Suppressor macrophage treated with lipopolysaccharide for 4 hours (primary cell): ENCODE results near the gene SNUPN.
A peak's percentile ranks its signal among the peaks of the same experiment; 100 is the strongest.
"Not testable (repeated sequence)": the region's sequence is repeated elsewhere in the genome, so short reads cannot be mapped to it uniquely, and the experiment has no call there.

Source experiments
- DNase-seq: peaks from one replicate; pipeline ENCODE4 v3.0.0-alpha.2; 2020

Gene SNUPN

DNA sequence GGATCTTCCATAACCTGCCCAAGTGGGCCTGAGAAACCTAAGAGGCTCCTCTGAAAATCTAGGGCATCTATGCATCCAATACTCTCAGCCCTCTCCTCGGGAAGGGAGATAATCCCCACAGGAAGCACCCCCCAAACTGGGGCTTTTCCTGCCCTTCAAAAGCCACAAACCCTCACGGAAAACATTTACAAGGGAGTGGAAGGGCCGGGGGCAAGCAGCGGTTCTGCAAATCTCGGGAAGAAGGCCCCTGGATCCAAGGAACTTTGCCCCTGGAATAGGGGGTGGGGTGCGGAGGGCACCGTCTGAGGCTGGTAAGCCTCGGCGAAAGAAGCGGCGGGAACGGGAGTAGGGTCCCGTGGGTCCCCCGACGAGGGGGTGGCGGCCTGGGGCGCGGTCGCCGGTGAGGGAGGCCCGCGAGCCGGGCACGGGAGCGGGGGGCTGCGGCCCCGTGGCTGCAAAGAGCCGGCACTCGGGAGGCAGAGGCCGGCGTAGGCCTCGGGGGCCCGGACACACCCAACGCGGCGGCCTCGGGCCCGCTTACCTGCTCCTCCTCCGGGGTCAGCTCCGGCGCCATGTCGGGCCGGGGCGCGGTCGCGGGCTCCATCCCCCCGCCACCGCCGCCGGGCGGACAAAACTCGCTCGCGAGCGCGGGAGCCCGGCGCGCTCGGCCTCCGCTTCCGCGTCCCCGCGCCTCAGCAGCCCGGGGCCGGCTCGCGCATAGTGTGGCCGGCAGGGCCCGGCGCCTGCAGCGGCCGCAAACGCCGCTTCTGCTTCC lies 47.2 kb downstream of the SNUPN start:
- peak; percentile 64 for DNase-seq

DNA sequence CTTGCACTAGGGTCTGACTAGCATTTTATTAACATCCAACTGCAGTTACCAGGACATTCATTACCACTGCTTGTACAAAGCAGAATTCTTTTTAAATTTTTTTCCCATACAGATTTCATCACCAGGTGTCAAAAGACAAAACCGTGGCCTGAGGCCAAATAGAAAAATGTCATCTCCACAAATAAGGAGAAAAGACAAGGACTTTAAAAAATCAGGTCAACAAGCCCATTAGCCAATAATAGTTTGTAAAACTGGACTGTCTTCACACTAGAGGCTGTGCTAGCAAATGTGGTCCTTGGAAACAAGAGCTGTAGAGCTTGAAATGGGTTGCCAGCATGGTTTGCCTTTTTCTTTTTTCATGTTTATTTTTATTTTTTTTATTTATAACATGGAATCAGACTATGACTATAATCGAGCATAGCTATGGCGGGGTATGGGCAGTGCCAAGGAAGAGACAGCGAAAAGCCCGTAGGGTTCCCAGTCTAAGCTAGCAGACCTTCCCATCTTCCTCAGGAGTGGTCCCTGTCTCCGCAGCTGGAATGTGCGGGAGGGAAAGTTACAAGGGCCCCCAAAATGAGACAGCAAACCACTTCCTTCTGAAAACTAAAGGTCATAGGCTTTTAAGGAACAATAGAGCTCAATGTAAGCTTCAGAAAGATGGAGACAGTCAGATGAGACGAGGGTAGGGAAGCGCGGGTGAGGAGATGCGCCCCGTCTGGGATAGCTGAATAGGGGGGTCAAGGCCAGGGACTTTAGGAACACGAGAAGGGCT lies 47.9 kb downstream of the SNUPN start:
- DNase-seq: peak; percentile 52

DNA sequence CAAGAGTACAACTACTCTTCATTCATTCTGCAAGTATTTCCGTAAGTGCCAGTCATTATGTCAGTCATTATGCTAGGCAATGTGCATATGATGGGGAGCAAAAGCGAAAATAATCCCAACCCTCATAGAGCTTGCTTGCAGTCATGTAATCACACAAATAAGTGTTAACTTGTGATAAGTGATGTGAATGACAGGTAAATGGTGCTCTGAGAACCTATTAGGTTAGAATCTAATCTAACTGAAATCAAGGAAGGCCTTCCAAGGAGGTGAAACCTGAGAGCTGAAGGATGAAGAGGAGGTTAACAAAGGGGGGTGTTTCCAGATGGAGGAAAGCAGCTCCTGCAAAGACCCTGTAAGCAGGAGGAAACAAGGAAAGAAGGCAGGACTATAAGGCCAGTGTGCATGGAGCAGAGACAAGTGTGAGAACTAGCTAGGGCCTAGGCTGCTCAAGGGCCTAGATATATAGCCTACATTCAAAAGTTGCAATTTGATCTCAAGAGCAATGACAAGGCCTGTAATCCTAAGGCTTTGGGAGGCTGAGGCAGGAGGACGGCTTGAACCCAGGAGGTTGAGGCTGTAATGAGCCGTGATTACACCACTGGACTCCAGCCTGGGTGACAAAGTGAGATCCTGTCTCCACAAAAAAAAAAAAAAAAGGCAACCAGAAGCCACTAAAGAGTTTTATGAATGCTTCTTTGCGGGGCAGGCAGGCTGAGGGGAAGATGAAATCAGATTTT lies 51.7 kb downstream of the SNUPN start:
- DNase-seq: no peak

DNA sequence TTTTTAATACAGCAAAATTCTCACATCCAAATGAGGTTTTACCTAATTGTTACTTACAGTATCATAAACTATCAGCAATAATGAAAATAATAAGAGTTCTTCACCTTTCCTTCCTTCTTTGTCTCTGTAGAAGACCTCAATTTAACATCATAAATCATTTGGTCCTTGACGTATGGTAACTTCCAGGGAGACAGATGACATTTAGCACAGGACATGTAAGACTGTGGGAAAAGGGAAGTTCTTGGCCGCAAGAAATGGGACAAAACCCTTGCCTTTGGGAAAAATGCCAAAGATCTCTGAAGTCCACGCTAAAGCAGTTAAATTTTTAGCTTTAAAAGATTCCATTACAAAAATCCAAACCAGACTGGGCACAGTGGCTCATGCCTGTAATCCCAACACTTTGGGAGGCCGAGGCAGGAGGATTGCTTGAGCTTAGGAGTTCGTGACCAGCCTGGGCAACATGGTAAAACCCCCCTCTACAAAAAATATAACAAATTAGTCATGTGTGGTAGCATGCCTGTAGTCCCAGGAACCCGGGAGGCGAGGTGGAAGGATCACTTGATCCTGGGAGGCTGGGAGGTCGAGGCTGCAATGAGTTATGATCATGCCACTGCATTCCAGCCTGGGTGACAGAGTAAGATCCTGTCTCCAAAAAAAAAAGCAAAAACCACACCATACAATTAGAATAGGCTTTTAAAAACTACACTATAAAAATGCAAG lies 55.2 kb downstream of the SNUPN start:
- peak; percentile 84 for DNase-seq

DNA sequence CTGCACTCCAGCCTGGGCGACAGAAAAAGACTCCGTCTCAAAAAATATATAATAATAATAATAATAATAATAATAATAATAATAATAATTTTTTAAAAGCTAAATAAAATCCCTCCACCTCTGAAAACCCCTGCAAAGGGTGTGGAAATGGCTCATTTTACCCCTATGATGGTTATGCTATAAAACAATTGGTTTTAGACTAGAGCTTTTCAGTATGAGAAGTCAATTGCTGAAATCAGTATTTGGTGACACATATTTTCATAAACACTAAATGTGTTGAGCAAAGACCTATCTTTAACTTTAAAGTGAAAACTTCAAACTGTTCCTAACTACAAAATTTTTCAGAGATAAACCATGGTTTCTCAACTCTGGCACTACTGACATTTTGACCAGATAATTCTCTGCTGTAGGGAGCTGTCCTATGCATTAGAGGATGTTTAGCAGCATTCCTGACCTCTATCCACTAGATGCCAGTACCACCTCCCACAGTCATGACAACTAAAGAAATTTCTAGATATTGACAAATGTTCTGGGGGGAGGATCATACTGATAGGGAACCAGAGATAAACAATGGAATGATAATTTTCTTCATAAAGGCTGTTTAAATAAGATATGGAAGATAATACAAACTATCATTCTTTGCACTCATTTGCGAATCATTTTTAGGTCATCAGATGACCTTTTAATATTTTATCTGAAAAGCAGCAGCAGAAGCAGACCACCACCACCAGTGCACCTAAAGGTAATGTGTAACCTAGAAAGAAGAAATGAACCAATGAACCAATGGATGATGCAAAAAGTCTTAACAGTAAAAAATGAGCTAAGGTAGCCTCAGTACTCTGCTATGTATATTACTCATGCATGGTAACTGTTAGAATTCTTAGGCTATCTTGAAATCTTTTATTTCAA lies 60.2 kb downstream of the SNUPN start:
- no peak for DNase-seq

DNA sequence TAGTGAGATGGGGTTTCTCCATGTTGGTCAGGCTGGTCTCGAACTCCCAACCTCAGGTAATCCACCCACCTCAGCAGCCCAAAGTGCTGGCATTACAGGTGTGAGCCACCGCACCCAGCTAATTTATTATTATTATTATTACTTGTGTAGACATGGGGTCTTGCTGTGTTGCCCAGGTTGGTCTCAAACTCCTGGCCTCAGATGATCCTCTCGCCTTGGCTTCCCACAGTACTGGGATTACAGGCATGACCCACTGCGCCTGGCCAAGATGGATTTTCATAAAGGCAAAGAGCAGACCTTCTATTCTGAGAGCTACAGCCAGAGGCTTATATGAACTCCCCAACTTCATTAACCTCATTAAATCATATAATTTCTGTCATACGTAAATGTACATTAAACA lies 63.6 kb downstream of the SNUPN start:
- no peak for DNase-seq

DNA sequence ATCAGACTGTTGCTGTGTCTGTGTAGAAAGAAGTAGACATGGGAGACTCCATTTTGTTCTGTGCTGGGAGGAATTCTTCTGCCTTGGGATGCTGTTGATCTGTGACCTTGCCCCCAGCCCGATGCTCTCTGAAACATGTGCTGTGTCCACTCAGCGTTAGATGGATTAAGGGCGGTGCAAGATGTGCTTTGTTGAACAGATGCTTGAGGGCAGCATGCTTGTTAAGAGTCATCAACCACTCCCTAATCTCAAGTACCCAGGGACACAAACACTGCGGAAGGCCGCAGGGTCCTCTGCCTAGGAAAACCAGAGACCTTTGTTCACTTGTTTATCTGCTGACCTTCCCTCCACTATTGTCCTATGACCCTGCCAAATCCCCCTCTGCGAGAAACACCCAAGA lies 66.2 kb downstream of the SNUPN start:
- not testable (repeated sequence) for DNase-seq

DNA sequence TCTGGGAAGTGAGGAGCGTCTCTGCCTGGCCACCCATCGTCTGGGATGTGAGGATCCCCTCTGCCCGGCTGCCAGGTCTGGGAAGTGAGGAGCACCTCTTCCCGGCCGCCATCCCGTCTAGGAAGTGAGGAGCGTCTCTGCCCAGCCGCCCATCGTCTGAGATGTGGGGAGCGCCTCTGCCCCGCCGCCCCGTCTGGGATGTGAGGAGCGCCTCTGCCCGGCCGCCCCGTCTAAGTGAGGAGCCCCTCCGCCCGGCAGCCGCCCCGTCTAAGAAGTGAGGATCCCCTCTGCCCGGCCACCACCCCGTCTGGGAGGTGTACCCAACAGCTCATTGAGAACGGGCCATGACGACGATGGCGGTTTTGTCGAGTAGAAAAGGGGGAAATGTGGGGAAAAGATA lies 66.6 kb downstream of the SNUPN start:
- DNase-seq: not testable (repeated sequence)

DNA sequence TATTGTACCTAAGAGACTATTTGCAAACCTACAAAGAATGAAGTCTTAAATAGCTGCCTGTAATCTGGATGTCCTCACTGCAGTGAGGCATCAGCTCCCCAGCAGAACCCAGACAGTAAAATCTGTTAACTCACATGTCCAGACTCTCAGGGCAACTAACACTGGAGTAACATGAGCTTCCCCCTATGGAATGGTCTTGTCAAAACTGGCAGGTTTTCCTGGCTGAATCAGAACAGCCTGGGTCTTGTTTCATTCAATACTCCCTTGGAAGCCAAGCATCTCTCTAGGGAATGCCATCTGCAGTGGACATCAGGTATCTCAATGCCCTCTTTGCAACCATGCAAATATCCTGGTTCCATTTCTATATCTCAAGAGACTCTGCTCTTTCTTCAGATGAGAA lies 70.8 kb downstream of the SNUPN start:
- no peak for DNase-seq

DNA sequence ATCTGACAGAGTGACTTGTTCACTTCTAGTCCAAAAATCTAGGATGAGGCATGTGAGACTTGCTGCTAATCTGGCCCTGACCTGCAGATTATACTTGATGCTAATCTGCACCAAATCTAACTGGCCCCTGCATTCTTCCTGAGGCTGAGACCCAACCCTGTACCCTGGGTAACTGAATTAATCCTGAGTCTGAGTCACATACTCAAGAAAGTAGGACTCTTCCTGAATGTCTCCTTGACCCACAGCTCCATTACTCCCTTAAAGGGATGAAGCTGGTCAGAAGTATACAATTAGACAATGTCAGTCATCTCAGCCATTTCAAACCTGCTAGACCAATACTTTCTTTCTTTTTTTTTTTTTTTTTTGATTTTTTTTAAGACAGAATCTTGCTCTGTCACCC lies 71.9 kb downstream of the SNUPN start:
- no peak for DNase-seq

DNA sequence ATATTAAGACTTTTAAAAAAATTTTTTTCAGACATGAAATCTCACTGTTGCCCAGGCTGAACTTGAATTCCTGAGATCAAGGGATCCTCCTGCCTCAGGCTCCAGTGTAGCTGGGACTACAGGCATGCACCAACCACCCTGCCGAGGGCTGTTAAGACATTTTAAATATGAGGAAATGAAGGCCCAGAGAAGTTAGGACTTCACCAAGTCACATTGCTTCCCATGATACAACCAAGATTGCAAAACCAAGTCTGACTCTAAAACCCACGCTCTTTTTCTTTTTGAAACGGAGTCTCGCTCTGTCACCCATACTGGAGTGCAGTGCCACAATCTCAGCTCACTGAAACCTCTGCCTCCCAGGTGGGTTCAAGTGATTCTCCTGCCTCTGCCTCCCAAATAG lies 74.4 kb downstream of the SNUPN start:
- DNase-seq: peak; percentile 89
